ENCODE data around the gene TTC31.
"Not testable (repeated sequence)": the region's sequence is repeated elsewhere in the genome, so short reads cannot be mapped to it uniquely, and the experiment has no call there.

The TTC31 gene

GRCh38 chr2:74440378-74441169 lies 42.3 kb upstream of the TTC31 start:
- peak overlapping the region; percentile 56 for H3K4me3 ChIP-seq (ENCODE audit: low read depth, low read length)
- peak; percentile 47 for TF ChIP-seq CTCF (IDR thresholded peaks at IDR 0.05; ENCODE audit: borderline replicate concordance, insufficient read depth, low read depth, low read length)

DNA sequence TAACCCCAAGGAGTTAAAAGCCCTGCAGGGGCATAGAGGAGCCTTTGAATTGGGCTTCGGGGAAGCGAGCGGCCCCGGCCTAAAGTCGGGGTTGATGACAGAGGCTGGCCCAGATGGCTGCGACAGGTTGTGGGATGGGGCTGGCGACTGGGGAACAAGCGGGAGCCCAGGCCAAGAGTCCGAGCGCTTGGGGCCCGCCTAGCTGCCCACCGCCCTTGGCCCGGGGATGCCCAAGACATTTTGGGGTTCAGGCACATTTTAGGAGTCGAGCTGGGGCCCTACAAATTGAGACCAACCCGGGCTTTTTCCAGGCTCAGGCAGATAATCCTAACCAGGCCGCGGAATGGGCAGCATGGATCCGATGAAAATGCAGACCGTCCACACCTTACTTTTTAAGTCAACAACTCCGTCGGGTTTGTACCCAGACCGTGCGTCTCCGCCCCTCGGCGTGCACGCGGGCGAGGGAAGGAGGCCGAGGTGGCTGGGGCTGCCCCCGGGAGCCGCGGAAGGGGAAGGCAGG lies 41.7 kb upstream of the TTC31 start:
- TF ChIP-seq CTCF (IDR thresholded peaks at IDR 0.05; ENCODE audit: borderline replicate concordance, insufficient read depth, low read depth, low read length), result no peak
- peak overlapping the region; percentile 46 for H3K4me3 ChIP-seq (ENCODE audit: low read depth, low read length)

GRCh38 chr2:74441690-74442482 lies 41.0 kb upstream of the TTC31 start, which contains the start of gene RTKN:
Gene RTKN (minus strand): TSS chr2:74441937. CDS start chr2:74441816, 121 bp downstream.
- TF ChIP-seq CTCF (IDR thresholded peaks at IDR 0.05; ENCODE audit: borderline replicate concordance, insufficient read depth, low read depth, low read length), result no peak
- H3K4me3 ChIP-seq (ENCODE audit: low read depth, low read length), result peak within 1 kb of the TSS; percentile 56

DNA sequence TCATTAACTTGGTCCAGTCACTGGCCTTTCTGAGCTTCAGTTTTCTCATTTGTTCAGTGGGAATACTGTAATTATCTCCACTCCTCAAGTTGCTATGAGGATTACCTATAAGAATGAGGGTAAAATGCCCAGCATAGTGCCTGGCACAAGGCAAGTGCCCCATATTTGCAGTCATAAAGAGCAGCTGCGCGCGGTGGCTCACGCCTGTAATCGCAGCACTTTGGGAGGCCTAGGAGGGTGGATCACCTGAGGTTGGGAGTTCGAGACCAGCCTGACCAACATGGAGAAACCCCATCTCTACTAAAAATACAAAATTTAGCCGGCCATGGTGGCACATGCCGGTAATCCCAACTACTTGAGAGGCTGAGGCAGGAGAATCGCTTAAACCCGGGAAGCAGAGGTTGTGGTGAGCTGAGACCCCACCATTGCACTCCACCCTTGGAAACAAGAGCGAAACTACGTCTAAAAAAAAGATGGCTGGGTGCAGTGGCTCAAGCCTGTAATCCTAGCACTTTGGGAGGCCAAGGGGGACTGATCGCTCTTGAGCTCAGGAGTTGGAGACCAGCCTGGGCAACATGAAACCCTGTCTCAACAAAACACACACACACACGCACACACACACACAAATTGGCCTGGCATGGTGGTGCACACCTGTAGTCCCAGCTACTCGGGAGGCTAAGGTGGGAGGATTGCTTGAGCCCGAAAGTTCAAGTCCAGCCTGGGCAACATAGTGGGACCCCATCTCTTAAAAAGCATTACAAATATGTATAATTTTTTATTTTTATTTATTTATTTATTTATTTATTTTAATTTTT lies 40.2 kb upstream of the TTC31 start:
- H3K4me3 ChIP-seq (ENCODE audit: low read depth, low read length), result not testable (repeated sequence)

DNA sequence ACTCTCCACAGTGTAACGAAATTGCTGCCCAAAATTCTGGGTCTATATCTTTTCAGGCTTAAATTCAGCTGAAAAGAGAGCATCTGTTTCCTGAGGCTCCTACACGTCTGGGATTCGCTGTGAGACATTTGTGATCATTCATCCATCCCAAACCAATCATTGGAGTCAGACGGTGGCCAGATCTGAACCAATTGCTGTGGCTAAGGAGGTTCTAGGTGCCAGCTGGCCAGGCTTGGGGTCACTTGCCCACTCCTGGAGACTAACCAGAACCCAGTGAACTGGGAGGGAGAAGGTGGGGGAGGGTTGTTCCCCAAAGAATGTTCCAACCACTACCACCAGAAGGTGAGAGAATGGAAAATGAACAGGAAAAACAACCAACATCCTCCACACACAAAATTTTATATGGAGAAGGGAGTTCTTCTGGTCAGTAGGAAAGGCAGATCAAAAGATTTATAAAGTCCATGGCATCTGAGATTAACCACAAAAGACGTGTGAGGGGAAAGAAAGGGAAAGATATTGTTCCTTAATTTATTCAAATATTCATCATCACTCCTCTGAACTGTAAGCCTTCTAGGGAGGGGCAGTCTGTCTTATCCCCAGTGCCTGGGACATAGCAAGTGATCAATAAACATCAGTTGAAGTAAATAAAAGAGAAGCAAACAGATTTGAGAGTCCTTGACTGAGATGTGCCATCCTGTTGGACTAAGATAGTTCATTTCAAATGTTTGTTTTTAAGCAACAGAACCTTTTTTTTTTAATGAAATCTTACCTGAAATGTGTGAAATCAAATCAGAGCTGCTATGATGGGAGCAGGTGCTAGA lies 38.2 kb upstream of the TTC31 start:
- H3K4me3 ChIP-seq (ENCODE audit: low read depth, low read length), result no peak overlapping the region
- TF ChIP-seq CTCF (IDR thresholded peaks at IDR 0.05; ENCODE audit: borderline replicate concordance, insufficient read depth, low read depth, low read length), result no peak

DNA sequence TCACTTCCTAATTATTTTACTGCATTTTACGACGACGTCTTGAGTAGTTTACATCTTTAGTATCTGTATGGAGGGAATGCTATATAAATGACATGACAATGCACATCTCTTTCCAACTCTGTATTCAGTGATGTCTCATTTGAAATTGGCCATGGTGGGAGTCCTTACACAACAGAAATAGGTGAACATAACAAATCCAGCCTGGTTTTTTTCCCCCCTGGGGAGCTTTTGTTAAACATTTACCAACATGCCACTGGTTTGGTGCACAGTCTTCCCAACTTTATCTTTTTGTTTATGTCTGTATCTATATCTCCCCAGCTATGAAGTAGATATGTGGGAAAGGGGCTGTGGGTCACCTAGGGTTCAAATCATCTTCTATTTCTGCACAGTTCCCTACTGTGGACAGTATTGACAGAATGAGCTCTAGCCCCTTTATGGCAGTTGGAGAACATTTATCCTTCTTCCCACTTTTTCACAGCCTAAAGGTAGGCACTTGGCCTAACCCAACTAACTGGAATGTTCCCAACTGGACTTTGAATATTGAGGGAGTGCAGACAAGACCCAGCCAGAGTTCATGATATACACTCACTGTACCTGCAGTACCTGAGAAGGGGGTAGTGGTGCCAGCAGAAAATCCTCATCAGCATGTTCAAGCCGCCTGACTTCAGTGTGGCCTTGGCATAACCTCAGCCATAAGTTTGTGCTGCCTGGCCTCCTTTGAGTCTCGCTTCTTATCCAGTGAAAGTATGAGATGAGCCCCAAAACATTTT lies 35.5 kb upstream of the TTC31 start:
- H3K4me3 ChIP-seq (ENCODE audit: low read depth, low read length), result no peak overlapping the region
- no peak for TF ChIP-seq CTCF (IDR thresholded peaks at IDR 0.05; ENCODE audit: borderline replicate concordance, insufficient read depth, low read depth, low read length)
